ENCODE measurements around the gene KIF16B.

Gene KIF16B

GRCh38 chr20:16395366-16395765 lies 177.9 kb downstream of the KIF16B start:
- no peak for DNase-seq (ENCODE audit: low spot score)

GRCh38 chr20:16394784-16395183 lies 178.5 kb downstream of the KIF16B start:
- DNase-seq (ENCODE audit: low spot score), result no peak

- no peak for DNase-seq (ENCODE audit: low spot score)
Measured at GRCh38 chr20:16393836-16394235, 179.4 kb downstream of the KIF16B start.

- DNase-seq (ENCODE audit: low spot score), result no peak
Measured at GRCh38 chr20:16393297-16393696, 180.0 kb downstream of the KIF16B start.

- DNase-seq (ENCODE audit: low spot score), result no peak
Measured at GRCh38 chr20:16392346-16392745, 180.9 kb downstream of the KIF16B start.

GRCh38 chr20:16390991-16391390 lies 182.3 kb downstream of the KIF16B start:
- no peak for DNase-seq (ENCODE audit: low spot score)

- DNase-seq (ENCODE audit: low spot score), result no peak
Measured at GRCh38 chr20:16388731-16389130, 184.5 kb downstream of the KIF16B start.

GRCh38 chr20:16387666-16388065 lies 185.6 kb downstream of the KIF16B start:
- no peak for DNase-seq (ENCODE audit: low spot score)

- no peak for DNase-seq (ENCODE audit: low spot score)
Measured at GRCh38 chr20:16385891-16386290, 187.4 kb downstream of the KIF16B start.

- no peak for DNase-seq (ENCODE audit: low spot score)
Measured at GRCh38 chr20:16385462-16385861, 187.8 kb downstream of the KIF16B start.

GRCh38 chr20:16381444-16381843 lies 191.8 kb downstream of the KIF16B start:
- DNase-seq (ENCODE audit: low spot score), result no peak

- DNase-seq (ENCODE audit: low spot score), result no peak
Measured at GRCh38 chr20:16378712-16379370, 194.4 kb downstream of the KIF16B start.

GRCh38 chr20:16378122-16378521 lies 195.1 kb downstream of the KIF16B start:
- no peak for DNase-seq (ENCODE audit: low spot score)

GRCh38 chr20:16369441-16369840 lies 203.8 kb downstream of the KIF16B start:
- no peak for DNase-seq (ENCODE audit: low spot score)

- DNase-seq (ENCODE audit: low spot score), result no peak
Measured at GRCh38 chr20:16368645-16369292, 204.5 kb downstream of the KIF16B start.

GRCh38 chr20:16367948-16368560 lies 205.2 kb downstream of the KIF16B start:
- no peak for DNase-seq (ENCODE audit: low spot score)

- no peak for DNase-seq (ENCODE audit: low spot score)
Measured at GRCh38 chr20:16366529-16366928, 206.7 kb downstream of the KIF16B start.

GRCh38 chr20:16364320-16364687 lies 208.9 kb downstream of the KIF16B start:
- no peak for DNase-seq (ENCODE audit: low spot score)

- no peak for DNase-seq (ENCODE audit: low spot score)
Measured at GRCh38 chr20:16363506-16364319, 209.5 kb downstream of the KIF16B start.

GRCh38 chr20:16362642-16363041 lies 210.6 kb downstream of the KIF16B start:
- no peak for DNase-seq (ENCODE audit: low spot score)

- no peak for DNase-seq (ENCODE audit: low spot score)
Measured at GRCh38 chr20:16360668-16361067, 212.6 kb downstream of the KIF16B start.

- DNase-seq (ENCODE audit: low spot score), result no peak
Measured at GRCh38 chr20:16353417-16353781, 219.8 kb downstream of the KIF16B start.
